Stomach (tissue), 4 donors: ENCODE measurements around the gene HEBP1.
"Not testable (repeated sequence)": the region's sequence is repeated elsewhere in the genome, so short reads cannot be mapped to it uniquely, and the experiment has no call there.

ENCODE experiments used
- EP300 ChIP-seq: sonication (generic); formaldehyde crosslinking; IDR thresholded peaks from one replicate; pipeline ENCODE4 v1.6.1; 2017; ENCODE audit warnings: antibody characterized with exemption
- POLR2A ChIP-seq, 4 donors: fragments of 450-650 bp; IDR thresholded peaks; one replicate each; pipeline ENCODE4 v1.6.1; 2016; ENCODE audit warnings: antibody characterized with exemption in 4 of 4, control low read depth in 2 of 4, mild to moderate bottlenecking in 1 of 4, moderate library complexity in 1 of 4
- POLR2AphosphoS5 ChIP-seq, 3 donors: sonication (generic); formaldehyde crosslinking; IDR thresholded peaks; one replicate each; pipeline ENCODE4 v1.6.1; 2016; ENCODE audit warnings: antibody characterized with exemption in 3 of 3
- TF ChIP-seq, protein P1 (sequence below), 7 experiments: fragments of 450-650 bp in 4 of 7; fragments of 200-600 bp in 3 of 7; sonication (generic) in 3 of 7; IDR thresholded peaks; one replicate each; pipeline ENCODE4 v1.5.1; 2016 to 2019; ENCODE audit warnings: antibody characterized with exemption in 7 of 7, control low read depth in 2 of 7, mild to moderate bottlenecking in 1 of 7

- TF ChIP-seq, protein P1, sequence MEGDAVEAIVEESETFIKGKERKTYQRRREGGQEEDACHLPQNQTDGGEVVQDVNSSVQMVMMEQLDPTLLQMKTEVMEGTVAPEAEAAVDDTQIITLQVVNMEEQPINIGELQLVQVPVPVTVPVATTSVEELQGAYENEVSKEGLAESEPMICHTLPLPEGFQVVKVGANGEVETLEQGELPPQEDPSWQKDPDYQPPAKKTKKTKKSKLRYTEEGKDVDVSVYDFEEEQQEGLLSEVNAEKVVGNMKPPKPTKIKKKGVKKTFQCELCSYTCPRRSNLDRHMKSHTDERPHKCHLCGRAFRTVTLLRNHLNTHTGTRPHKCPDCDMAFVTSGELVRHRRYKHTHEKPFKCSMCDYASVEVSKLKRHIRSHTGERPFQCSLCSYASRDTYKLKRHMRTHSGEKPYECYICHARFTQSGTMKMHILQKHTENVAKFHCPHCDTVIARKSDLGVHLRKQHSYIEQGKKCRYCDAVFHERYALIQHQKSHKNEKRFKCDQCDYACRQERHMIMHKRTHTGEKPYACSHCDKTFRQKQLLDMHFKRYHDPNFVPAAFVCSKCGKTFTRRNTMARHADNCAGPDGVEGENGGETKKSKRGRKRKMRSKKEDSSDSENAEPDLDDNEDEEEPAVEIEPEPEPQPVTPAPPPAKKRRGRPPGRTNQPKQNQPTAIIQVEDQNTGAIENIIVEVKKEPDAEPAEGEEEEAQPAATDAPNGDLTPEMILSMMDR (IDR thresholded peaks at IDR 0.05): not testable (repeated sequence)
- TF ChIP-seq EP300; POLR2A (IDR thresholded peaks at IDR 0.05); POLR2AphosphoS5 (IDR thresholded peaks at IDR 0.05): not testable (repeated sequence)
Observed at GRCh38 chr12:13035335-13035734, 35.3 kb upstream of the HEBP1 start.
